Choroid plexus epithelial cell (primary cell): Measurements from ENCODE around the gene KRTAP16-1.
A peak's percentile ranks its signal among the peaks of the same experiment; 100 is the strongest.

Experiments
- DNase-seq: peaks from one replicate; pipeline ENCODE4 v3.0.0-alpha.2; 2010; ENCODE audit warnings: low read depth
- H3K4me3 ChIP-seq: 2 replicates; pipeline ENCODE4 v1.5.1; 2011; ENCODE audit warnings: low read depth, mild to moderate bottlenecking, control low read depth, low read length, moderate library complexity
- CTCF ChIP-seq: conservative IDR thresholded peaks from 2 replicates; pipeline ENCODE4 v1.5.1; 2011; ENCODE audit warnings: low read depth, mild to moderate bottlenecking, control low read depth, inconsistent platforms, low read length, moderate library complexity

The KRTAP16-1 gene

GRCh38 chr17:41322903-41323895, 14.1 kb upstream of the KRTAP16-1 start:
- H3K4me3 ChIP-seq: no peak overlapping the region
- DNase-seq: no peak
- no peak for TF ChIP-seq CTCF

- peak; percentile 87 for TF ChIP-seq CTCF
- H3K4me3 ChIP-seq: no peak overlapping the region
- peak; percentile 86 for DNase-seq
Observed at GRCh38 chr17:41322094-41322902, 13.2 kb upstream of the KRTAP16-1 start.

- DNase-seq: no peak
- TF ChIP-seq CTCF: no peak
- H3K4me3 ChIP-seq: no peak overlapping the region
Observed at GRCh38 chr17:41318231-41318630, 9.1 kb upstream of the KRTAP16-1 start.

- no peak for DNase-seq
- H3K4me3 ChIP-seq: no peak overlapping the region
- no peak for TF ChIP-seq CTCF
Observed at GRCh38 chr17:41315814-41316445, 6.8 kb upstream of the KRTAP16-1 start.

GRCh38 chr17:41315204-41315794, 6.2 kb upstream of the KRTAP16-1 start, which contains the start of gene KRTAP17-1:
KRTAP17-1 (minus strand) TSS chr17:41315710; CDS start chr17:41315650, 60 bp downstream.
- TF ChIP-seq CTCF: no peak
- DNase-seq: no peak
- no peak within 1 kb of the TSS for H3K4me3 ChIP-seq

GRCh38 chr17:41311111-41311510, 2.0 kb upstream of the KRTAP16-1 start:
- TF ChIP-seq CTCF: no peak
- no peak overlapping the region for H3K4me3 ChIP-seq
- DNase-seq: no peak
